MM.1S (cell line): ENCODE data around the gene SH3TC2.

Experiments
- CTCF ChIP-seq: fragments of 300-600 bp; sonication (generic); IDR thresholded peaks from 2 replicates; pipeline ENCODE4 v1.5.1; 2016; ENCODE audit warnings: antibody characterized with exemption, low read length, mixed read lengths
- EZH2phosphoT487 ChIP-seq: fragments of 300-600 bp; sonication (generic); IDR thresholded peaks from 2 replicates; pipeline ENCODE4 v1.6.1; 2018; ENCODE audit warnings: antibody characterized with exemption, low read length

DNA sequence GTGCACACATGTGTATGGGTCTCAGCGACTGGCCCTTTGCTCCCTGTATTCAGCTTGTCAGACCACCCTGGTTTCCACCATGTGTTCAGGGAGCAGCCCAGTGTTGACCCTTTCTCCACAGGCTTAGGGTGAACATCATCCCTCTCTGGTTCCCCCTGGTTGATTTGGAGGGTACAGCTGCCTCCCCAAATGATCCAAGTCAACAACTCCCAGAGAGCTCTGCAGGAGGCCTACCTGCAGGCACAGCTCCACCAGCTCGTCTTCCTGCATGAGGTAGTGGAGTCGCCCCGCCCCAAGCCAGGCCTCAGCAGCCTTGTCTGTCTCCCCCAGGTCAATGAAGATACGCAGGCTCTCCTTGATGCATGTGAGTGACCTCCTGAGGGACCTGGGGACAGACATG, 50.5 kb downstream of the SH3TC2 start:
- TF ChIP-seq CTCF (no peak), EZH2phosphoT487 (no peak)
